ENCODE measurements around the gene DEFB119. TPM values are rescaled to one million over a fixed set of nuclear protein-coding genes. Genes with fewer than 3 reads are reported as not detected.
"Not testable (repeated sequence)": the region's sequence is repeated elsewhere in the genome, so short reads cannot be mapped to it uniquely, and the experiment has no call there.

The DEFB119 gene
- total RNA-seq, 1 donor from 2014 or later = not detected

DNA sequence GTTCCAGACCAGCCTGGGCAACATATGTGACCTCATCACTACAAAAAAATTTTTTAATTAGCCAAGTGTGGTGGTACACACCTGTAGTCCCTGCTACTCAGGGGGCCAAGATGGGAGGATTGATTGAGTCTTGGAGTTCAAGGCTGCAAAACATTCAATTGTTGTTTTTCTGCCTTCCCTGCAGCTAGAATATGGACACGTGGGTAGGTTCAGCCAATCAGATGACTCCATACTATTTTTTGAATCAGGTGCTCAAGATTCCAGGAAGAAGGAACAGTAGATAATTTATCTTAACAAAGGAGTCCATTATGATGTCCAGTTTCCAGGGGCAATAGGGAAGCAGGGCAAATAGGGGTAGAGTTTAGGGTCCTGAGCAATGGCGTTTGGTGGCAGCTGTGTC, 2.4 kb upstream of the DEFB119 start:
- TF ChIP-seq, protein P1, sequence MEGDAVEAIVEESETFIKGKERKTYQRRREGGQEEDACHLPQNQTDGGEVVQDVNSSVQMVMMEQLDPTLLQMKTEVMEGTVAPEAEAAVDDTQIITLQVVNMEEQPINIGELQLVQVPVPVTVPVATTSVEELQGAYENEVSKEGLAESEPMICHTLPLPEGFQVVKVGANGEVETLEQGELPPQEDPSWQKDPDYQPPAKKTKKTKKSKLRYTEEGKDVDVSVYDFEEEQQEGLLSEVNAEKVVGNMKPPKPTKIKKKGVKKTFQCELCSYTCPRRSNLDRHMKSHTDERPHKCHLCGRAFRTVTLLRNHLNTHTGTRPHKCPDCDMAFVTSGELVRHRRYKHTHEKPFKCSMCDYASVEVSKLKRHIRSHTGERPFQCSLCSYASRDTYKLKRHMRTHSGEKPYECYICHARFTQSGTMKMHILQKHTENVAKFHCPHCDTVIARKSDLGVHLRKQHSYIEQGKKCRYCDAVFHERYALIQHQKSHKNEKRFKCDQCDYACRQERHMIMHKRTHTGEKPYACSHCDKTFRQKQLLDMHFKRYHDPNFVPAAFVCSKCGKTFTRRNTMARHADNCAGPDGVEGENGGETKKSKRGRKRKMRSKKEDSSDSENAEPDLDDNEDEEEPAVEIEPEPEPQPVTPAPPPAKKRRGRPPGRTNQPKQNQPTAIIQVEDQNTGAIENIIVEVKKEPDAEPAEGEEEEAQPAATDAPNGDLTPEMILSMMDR (IDR thresholded peaks at IDR 0.05) = no peak
- H3K36me3 ChIP-seq = no peaks in the 10 kb centered on the region

DNA sequence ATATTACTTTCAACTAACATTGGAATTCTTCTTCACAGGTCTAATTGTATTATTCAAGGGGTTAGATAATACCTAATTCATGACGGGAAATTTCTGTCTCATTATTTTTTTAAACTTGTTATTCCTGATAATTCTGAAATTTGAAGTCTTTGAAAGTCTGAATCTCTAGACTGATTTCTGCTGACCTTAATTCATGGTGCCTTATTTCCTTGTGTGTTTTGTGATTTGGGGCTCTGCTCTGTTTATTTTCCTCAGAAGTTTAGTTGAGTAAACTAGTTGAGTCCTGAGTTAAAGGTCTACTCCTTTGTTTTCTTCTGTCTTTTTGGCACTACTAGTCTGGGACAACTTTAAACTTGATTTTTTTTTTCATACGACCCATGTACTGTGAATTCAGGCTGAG, 16.0 kb downstream of the DEFB119 start:
- H3K4me3 ChIP-seq = no peak overlapping the region
- no peaks in the 10 kb centered on the region for H3K27me3 ChIP-seq
- TF ChIP-seq, protein P1 (IDR thresholded peaks at IDR 0.05) = no peak
- DNase-seq (ENCODE audit: low spot score in 2 of 2) = no peak
- no peaks in the 10 kb centered on the region for H3K4me1 ChIP-seq
- intact Hi-C loops (cut with DNase I) = no loop called here
- no peaks in the 10 kb centered on the region for H3K36me3 ChIP-seq
- no peak overlapping the region for H3K27ac ChIP-seq
- H3K9me3 ChIP-seq = no peaks in the 10 kb centered on the region

More for the DNA sequence above, 2.4 kb upstream of the DEFB119 start:
- H3K9me3 ChIP-seq = no peaks in the 10 kb centered on the region
- DNase-seq (ENCODE audit: low spot score in 2 of 2) = no peak
- intact Hi-C loops (cut with DNase I) = no loop called here
- no peaks in the 10 kb centered on the region for H3K4me1 ChIP-seq
- H3K27ac ChIP-seq = no peak overlapping the region
- no peak overlapping the region for H3K4me3 ChIP-seq
- H3K27me3 ChIP-seq = no peaks in the 10 kb centered on the region

DNA sequence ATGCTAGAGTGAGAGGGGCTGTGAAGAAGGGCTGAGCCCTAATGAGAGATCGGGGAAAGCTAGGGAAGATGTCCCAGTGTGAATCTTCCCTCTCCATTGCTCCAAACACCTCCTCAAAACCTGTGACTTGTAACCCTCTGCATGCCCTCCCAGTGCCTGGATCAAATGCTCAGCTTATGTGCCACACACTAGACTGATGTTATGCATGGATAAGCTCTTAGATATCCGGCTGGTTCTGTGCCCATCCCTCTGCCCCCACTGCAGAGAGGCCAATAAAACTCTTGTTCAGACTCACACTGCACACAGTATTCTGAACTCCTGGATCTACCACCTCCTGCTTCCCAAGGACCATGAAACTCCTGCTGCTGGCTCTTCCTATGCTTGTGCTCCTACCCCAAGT, 22.1 kb downstream of the DEFB119 start, which contains the start of gene DEFB118:
TSS of gene DEFB118 (plus strand) at position 301 of the 400 bp plus-strand sequence. CDS start at position 351, 50 bp downstream.
- Histone ChIP-seq H3K9me3 (no peaks in the 10 kb centered on the region), H3K4me1 (no peaks in the 10 kb centered on the region), H3K27ac (no peak within 1 kb of the TSS), H3K27me3 (no peaks in the 10 kb centered on the region), H3K4me3 (no peak within 1 kb of the TSS), H3K36me3 (no peaks in the 10 kb centered on the region)
- intact Hi-C loops (cut with DNase I) = no loop called here
- DNase-seq (ENCODE audit: low spot score in 2 of 2) = no peak
- TF ChIP-seq, protein P1 (IDR thresholded peaks at IDR 0.05) = no peak

DNA sequence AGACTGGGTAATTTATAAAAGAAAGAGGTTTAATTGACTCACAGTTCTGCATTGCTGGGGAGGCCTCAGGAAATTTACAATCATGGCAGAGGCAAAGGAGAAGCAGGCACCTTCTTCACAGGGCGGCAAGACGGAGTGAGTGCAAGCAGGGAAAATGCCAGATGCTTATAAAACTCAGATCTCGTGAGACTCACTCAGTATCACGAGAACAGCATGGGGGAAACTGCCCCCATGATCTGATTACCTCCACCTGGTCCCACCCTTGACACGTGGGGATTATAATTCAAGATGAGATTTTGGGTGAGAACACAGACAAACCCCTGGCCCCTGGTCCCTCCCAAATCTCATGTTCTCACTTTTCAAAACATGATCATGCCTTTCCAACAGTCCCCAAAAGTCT, 26.1 kb downstream of the DEFB119 start:
- intact Hi-C loops (cut with DNase I); DNase-seq (ENCODE audit: low spot score in 2 of 2); H3K4me3 ChIP-seq; H3K4me1 ChIP-seq; H3K36me3 ChIP-seq; H3K9me3 ChIP-seq; H3K27me3 ChIP-seq; H3K27ac ChIP-seq: not testable (repeated sequence)

DNA sequence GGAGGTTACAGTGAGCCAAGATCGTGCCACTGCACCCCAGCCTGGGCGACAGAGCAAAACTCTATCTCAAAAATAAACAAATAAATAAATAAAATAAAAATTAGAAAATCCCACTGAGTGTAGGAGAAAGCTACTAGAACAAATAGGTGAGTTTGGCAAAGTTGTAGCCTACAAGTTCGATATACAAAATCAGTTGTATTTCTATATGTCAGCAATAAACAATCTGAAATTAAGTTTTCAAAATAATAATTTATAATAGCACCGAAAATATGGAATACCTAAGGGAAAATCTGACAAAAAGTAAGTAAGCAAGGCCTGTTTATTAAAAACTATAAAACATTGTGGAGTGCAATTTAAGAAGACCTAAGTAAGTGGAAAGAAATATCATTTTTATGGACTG, 27.1 kb downstream of the DEFB119 start:
- no peaks in the 10 kb centered on the region for H3K36me3 ChIP-seq
- TF ChIP-seq, protein P1 (IDR thresholded peaks at IDR 0.05) = no peak
- H3K4me3 ChIP-seq = no peak overlapping the region
- intact Hi-C loops (cut with DNase I) = no loop called here
- no peaks in the 10 kb centered on the region for H3K4me1 ChIP-seq
- no peak for DNase-seq (ENCODE audit: low spot score in 2 of 2)
- H3K27ac ChIP-seq = no peak overlapping the region
- H3K27me3 ChIP-seq = no peaks in the 10 kb centered on the region
- H3K9me3 ChIP-seq = no peaks in the 10 kb centered on the region

DNA sequence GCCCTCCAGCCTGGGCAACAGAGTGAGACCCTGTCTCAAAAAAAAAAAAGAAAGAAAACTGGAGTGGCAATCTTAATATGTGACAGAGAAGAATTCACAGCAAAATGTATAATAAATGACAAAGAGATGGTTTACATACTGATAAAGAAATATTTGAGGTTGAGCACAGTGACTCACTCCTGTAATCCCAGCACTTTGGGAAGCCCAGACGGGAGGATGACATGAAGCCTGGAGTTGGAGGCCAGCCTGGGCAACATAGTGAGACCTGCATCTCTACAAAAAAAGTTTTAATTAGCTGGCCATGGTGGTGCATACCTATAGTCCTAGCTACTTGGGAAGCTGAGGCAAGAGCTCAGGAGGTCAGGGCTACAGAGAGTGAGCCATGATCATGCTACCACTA, 34.4 kb downstream of the DEFB119 start:
- Histone ChIP-seq H3K27me3 (no peaks in the 10 kb centered on the region), H3K4me1 (no peaks in the 10 kb centered on the region), H3K4me3 (no peak overlapping the region), H3K9me3 (no peaks in the 10 kb centered on the region), H3K36me3 (no peaks in the 10 kb centered on the region), H3K27ac (no peak overlapping the region)
- TF ChIP-seq, protein P1 (IDR thresholded peaks at IDR 0.05) = no peak
- DNase-seq (ENCODE audit: low spot score in 2 of 2) = no peak
- intact Hi-C loops (cut with DNase I) = no loop called here

All from ascending aorta (tissue), 2 donors.